Ascending aorta (tissue), 2 donors: ENCODE data around the gene SRR. TPM values are rescaled to one million over a fixed set of nuclear protein-coding genes. Genes with fewer than 3 reads are reported as not detected.

ENCODE experiments used
- DNase-seq, 2 donors: peaks; one replicate each; pipeline ENCODE4 v3.0.0-alpha.2; 2019; ENCODE audit warnings: low spot score in 2 of 2
- H3K27ac ChIP-seq, 2 donors: fragments of 200-600 bp; sonication (generic); one replicate each; pipeline ENCODE4 v1.5.1; 2016 to 2017; ENCODE audit warnings: mild to moderate bottlenecking in 1 of 2
- H3K27me3 ChIP-seq: fragments of 200-600 bp; sonication (generic); one replicate; pipeline ENCODE4 v1.5.1; 2017
- H3K36me3 ChIP-seq, 2 donors: fragments of 200-600 bp; sonication (generic); one replicate each; pipeline ENCODE4 v1.5.1; 2016
- H3K4me1 ChIP-seq, 2 donors: fragments of 200-600 bp; sonication (generic); one replicate each; pipeline ENCODE4 v1.5.1; 2016 to 2017; ENCODE audit warnings: mild to moderate bottlenecking in 1 of 2
- H3K4me3 ChIP-seq, 2 donors: fragments of 200-600 bp; sonication (generic); one replicate each; pipeline ENCODE4 v1.5.1; 2016 to 2017; ENCODE audit warnings: mild to moderate bottlenecking in 1 of 2
- H3K9me3 ChIP-seq, 2 donors: fragments of 200-600 bp; sonication (generic); one replicate each; pipeline ENCODE4 v1.5.1; 2016
- CTCF ChIP-seq, 3 experiments: fragments of 200-600 bp in 2 of 3; fragments of 450-650 bp in 1 of 3; sonication (generic) in 2 of 3; IDR thresholded peaks; one replicate each; pipeline ENCODE4 v1.5.1; 2016 to 2019; ENCODE audit warnings: antibody characterized with exemption in 3 of 3, mild to moderate bottlenecking in 1 of 3, moderate library complexity in 1 of 3
- intact Hi-C: fragments of 100-400 bp; cut with DNase I; formaldehyde crosslinking; loops from one replicate; pipeline ENCODE4 v1.15.1; 2023
- total RNA-seq: library from RNA; depleted of rRNA; stranded (reverse); fragments of >200 nt; gene quantifications from one replicate; pipeline ENCODE4 v1.1.0, GENCODE V29; 2016

Gene SRR
- total RNA-seq, 1 donor from 2014 or later: not detected

- H3K9me3 ChIP-seq: no peaks in the 10 kb centered on the region
- intact Hi-C loops: loop anchor here (2.0 kb wide), 2 partner anchors 188 to 228 kb away; partner anchors contain the start of gene HIC1
- TF ChIP-seq CTCF (IDR thresholded peaks at IDR 0.05): peak; percentile 49 to 66 (median 58)
- no peak overlapping the region for H3K4me3 ChIP-seq
- no peak overlapping the region for H3K27ac ChIP-seq
- H3K36me3 ChIP-seq: peaks cover 32 to 56% of the 10 kb centered on the region in 2 donors
- no peaks in the 10 kb centered on the region for H3K27me3 ChIP-seq
- H3K4me1 ChIP-seq: no peaks in the 10 kb centered on the region
- peak in 1 of 2 donors; percentile 67 for DNase-seq
These were observed 21.4 kb upstream of the SRR start for GRCh38 chr17:2282297-2282873.

- peaks cover 36 to 61% of the 10 kb centered on the region in 2 donors for H3K36me3 ChIP-seq
- H3K4me1 ChIP-seq: no peaks in the 10 kb centered on the region
- no peak for DNase-seq
- H3K27ac ChIP-seq: no peak overlapping the region
- no peak for TF ChIP-seq CTCF (IDR thresholded peaks at IDR 0.05)
- no peak overlapping the region for H3K4me3 ChIP-seq
- no peaks in the 10 kb centered on the region for H3K9me3 ChIP-seq
- H3K27me3 ChIP-seq: no peaks in the 10 kb centered on the region
- intact Hi-C loops: loop anchor here (2.0 kb wide), 2 partner anchors 189 to 229 kb away; partner anchors contain the start of gene HIC1
These were observed 20.4 kb upstream of the SRR start for GRCh38 chr17:2283302-2283701.

GRCh38 chr17:2289878-2290478 is 13.8 kb upstream of the SRR start:
- intact Hi-C loops: no loop called here
- H3K4me3 ChIP-seq: no peak overlapping the region
- H3K27ac ChIP-seq: no peak overlapping the region

GRCh38 chr17:2292100-2292499 is 11.7 kb upstream of the SRR start:
- Histone ChIP-seq H3K36me3 (peaks cover 47 to 81% of the 10 kb centered on the region in 2 donors), H3K9me3 (no peaks in the 10 kb centered on the region), H3K27ac (no peak overlapping the region), H3K4me1 (no peaks in the 10 kb centered on the region), H3K4me3 (no peak overlapping the region), H3K27me3 (no peaks in the 10 kb centered on the region)
- DNase-seq: no peak
- intact Hi-C loops: no loop called here
- TF ChIP-seq CTCF (IDR thresholded peaks at IDR 0.05): no peak

More at GRCh38 chr17:2289878-2290478, 13.8 kb upstream of the SRR start:
- DNase-seq: no peak
- Histone ChIP-seq H3K9me3 (no peaks in the 10 kb centered on the region), H3K27me3 (no peaks in the 10 kb centered on the region), H3K4me1 (no peaks in the 10 kb centered on the region), H3K36me3 (peaks cover 36 to 61% of the 10 kb centered on the region in 2 donors)
- no peak for TF ChIP-seq CTCF (IDR thresholded peaks at IDR 0.05)

GRCh38 chr17:2295575-2295974 is 8.2 kb upstream of the SRR start:
- no peak for TF ChIP-seq CTCF (IDR thresholded peaks at IDR 0.05)
- no peaks in the 10 kb centered on the region for H3K9me3 ChIP-seq
- no peaks in the 10 kb centered on the region for H3K4me1 ChIP-seq
- no peak overlapping the region for H3K4me3 ChIP-seq
- H3K27ac ChIP-seq: no peak overlapping the region
- no peaks in the 10 kb centered on the region for H3K27me3 ChIP-seq
- DNase-seq: no peak
- peaks cover 42 to 84% of the 10 kb centered on the region in 2 donors for H3K36me3 ChIP-seq
- intact Hi-C loops: no loop called here
